Keratinocyte (primary cell): ENCODE results near the gene GATA3. TPM values are rescaled to one million over a fixed set of nuclear protein-coding genes. Genes with fewer than 3 reads are reported as not detected.

Experiments
- DNase-seq: peaks from one replicate; pipeline ENCODE4 v3.0.0-alpha.2; 2011; ENCODE audit warnings: low read depth, missing footprints, low spot score
- FAIRE-seq: peaks from 2 replicates; lab custom pipeline; 2011; peaks lifted over from hg19 to GRCh38; lab: Jason Lieb, UNC
- H2AFZ ChIP-seq: 2 replicates; pipeline ENCODE4 v1.6.0; 2012; ENCODE audit warnings: low read length, control low read depth, inconsistent platforms; ENCODE audit not compliant: control insufficient read depth
- H3K27ac ChIP-seq: 2 replicates; pipeline ENCODE4 v1.5.1; 2011; ENCODE audit warnings: low read length; ENCODE audit not compliant: control insufficient read depth, insufficient read depth
- H3K27me3 ChIP-seq: 3 replicates; pipeline ENCODE4 v1.6.0; 2011; ENCODE audit warnings: low read length; ENCODE audit not compliant: control insufficient read depth, insufficient read depth; ENCODE audit errors: extremely low read depth
- H3K36me3 ChIP-seq, 2 experiments: 2 replicates in 1 of 2; 3 replicates in 1 of 2; pipeline ENCODE4 v1.5.1; 2011; ENCODE audit warnings: low read length in 2 of 2, mild to moderate bottlenecking in 1 of 2; ENCODE audit not compliant: control insufficient read depth in 2 of 2, insufficient read depth in 2 of 2; ENCODE audit errors: extremely low read depth in 1 of 2
- H3K4me1 ChIP-seq: 3 replicates; pipeline ENCODE4 v1.5.1; 2011; ENCODE audit warnings: low read length; ENCODE audit not compliant: control insufficient read depth, insufficient read depth; ENCODE audit errors: extremely low read depth
- H3K4me2 ChIP-seq: 3 replicates; pipeline ENCODE4 v1.6.0; 2011; ENCODE audit warnings: low read depth, low read length; ENCODE audit not compliant: control insufficient read depth, insufficient read depth; ENCODE audit errors: extremely low read depth
- H3K4me3 ChIP-seq, 3 experiments: fragments of 200-600 bp in 1 of 3; sonication (generic) in 1 of 3; 2 replicates in 2 of 3; 3 replicates in 1 of 3; pipeline ENCODE4 v1.5.1; 2011 to 2016; ENCODE audit warnings: low read length in 3 of 3, mild to moderate bottlenecking in 3 of 3, control low read depth in 2 of 3, inconsistent platforms in 1 of 3, low read depth in 1 of 3, mixed read lengths in 1 of 3, mixed run types in 1 of 3, moderate library complexity in 1 of 3; ENCODE audit not compliant: control insufficient read depth in 2 of 3, insufficient read depth in 2 of 3; ENCODE audit errors: extremely low read depth in 1 of 3
- H3K79me2 ChIP-seq: 2 replicates; pipeline ENCODE4 v1.6.0; 2012; ENCODE audit warnings: low read length; ENCODE audit not compliant: control insufficient read depth, insufficient read depth
- H3K9ac ChIP-seq: 3 replicates; pipeline ENCODE4 v1.6.0; 2011; ENCODE audit warnings: low read length; ENCODE audit not compliant: control insufficient read depth, insufficient read depth; ENCODE audit errors: extremely low read depth
- H3K9me1 ChIP-seq: 3 replicates; pipeline ENCODE4 v1.6.0; 2011; ENCODE audit warnings: low read length; ENCODE audit not compliant: control insufficient read depth, insufficient read depth; ENCODE audit errors: extremely low read depth
- H3K9me3 ChIP-seq: 2 replicates; pipeline ENCODE4 v1.5.1; 2012; ENCODE audit warnings: low read depth, low read length; ENCODE audit not compliant: control insufficient read depth
- H4K20me1 ChIP-seq: 3 replicates; pipeline ENCODE4 v1.6.0; 2011; ENCODE audit warnings: low read length; ENCODE audit not compliant: control insufficient read depth, insufficient read depth; ENCODE audit errors: extremely low read depth
- EZH2 ChIP-seq: IDR thresholded peaks from one replicate; pipeline ENCODE4 v1.6.1; 2012; ENCODE audit warnings: inconsistent platforms, mild to moderate bottlenecking, low read length, moderate library complexity
- dilution Hi-C: fragments of 300-500 bp; cut with MboI; formaldehyde crosslinking; loops from one replicate; pipeline ENCODE4 v1.7.0; 2020; ENCODE audit warnings: low sequenced_read_pairs; ENCODE audit not compliant: extremely low pct_ligation_motif_present
- polyA plus RNA-seq, 5 experiments: library from polyadenylated mRNA; depleted of rRNA in 3 of 5; stranded (reverse) in 3 of 5; stranded (forward) in 1 of 5; unstranded in 1 of 5; fragments of >200 nt; gene quantifications; 1 replicate in 1 of 5; 2 replicates in 3 of 5; 3 replicates in 1 of 5; pipeline versions ENCODE4 v1.2.1 to v1.2.3, GENCODE V29; 2011 to 2012; ENCODE audit warnings: missing spikeins in 2 of 5, low read depth in 1 of 5, low replicate concordance in 1 of 5
- TF ChIP-seq, protein P1 (sequence below), 3 experiments: IDR thresholded peaks in 1 of 3; conservative IDR thresholded peaks in 1 of 3; optimal IDR thresholded peaks in 1 of 3; 2 replicates in 2 of 3; 3 replicates in 1 of 3; pipeline versions ENCODE3 to v1.5.1; 2011; ENCODE audit warnings: low read length in 3 of 3, mild to moderate bottlenecking in 3 of 3, moderate library complexity in 2 of 3, control low read depth in 1 of 3, inconsistent platforms in 1 of 3; ENCODE audit not compliant: insufficient read depth in 2 of 3; ENCODE audit errors: extremely low read depth in 1 of 3

The GATA3 gene
- polyA plus RNA-seq, 1 donor (not counting 4 experiments of a cell fraction or from before 2014, with no cell fraction given) = 4.0 TPM

DNA sequence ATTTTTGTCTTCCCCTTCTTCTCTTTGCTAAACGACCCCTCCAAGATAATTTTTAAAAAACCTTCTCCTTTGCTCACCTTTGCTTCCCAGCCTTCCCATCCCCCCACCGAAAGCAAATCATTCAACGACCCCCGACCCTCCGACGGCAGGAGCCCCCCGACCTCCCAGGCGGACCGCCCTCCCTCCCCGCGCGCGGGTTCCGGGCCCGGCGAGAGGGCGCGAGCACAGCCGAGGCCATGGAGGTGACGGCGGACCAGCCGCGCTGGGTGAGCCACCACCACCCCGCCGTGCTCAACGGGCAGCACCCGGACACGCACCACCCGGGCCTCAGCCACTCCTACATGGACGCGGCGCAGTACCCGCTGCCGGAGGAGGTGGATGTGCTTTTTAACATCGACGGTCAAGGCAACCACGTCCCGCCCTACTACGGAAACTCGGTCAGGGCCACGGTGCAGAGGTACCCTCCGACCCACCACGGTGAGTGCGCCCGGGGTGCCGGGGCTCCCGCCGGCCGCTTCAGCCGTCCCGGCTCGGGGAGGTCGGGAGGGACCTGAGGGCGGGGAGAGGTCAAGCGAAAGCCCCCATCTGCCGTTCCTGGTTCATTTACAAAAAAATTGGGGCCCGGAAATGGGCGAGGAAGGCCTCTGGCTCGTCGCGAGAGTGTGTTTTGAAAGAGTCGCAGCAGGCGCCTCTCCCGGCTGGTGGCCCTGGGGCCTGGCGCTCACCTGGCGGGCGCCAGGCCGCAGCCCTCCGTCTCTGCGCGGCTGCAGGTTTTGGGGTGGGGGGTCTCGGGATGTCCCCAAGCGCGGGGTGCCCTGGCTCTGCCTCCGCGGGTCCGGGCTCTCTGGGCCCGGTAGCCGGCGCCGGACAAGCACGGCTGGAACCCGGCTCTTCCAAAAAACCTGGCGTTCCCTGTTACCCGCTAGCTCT is 1.2 kb downstream of the GATA3 start:
- H3K9me1 ChIP-seq = no peaks in the 10 kb centered on the region
- no peak for TF ChIP-seq EZH2
- TF ChIP-seq, protein P1, sequence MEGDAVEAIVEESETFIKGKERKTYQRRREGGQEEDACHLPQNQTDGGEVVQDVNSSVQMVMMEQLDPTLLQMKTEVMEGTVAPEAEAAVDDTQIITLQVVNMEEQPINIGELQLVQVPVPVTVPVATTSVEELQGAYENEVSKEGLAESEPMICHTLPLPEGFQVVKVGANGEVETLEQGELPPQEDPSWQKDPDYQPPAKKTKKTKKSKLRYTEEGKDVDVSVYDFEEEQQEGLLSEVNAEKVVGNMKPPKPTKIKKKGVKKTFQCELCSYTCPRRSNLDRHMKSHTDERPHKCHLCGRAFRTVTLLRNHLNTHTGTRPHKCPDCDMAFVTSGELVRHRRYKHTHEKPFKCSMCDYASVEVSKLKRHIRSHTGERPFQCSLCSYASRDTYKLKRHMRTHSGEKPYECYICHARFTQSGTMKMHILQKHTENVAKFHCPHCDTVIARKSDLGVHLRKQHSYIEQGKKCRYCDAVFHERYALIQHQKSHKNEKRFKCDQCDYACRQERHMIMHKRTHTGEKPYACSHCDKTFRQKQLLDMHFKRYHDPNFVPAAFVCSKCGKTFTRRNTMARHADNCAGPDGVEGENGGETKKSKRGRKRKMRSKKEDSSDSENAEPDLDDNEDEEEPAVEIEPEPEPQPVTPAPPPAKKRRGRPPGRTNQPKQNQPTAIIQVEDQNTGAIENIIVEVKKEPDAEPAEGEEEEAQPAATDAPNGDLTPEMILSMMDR (optimal IDR thresholded peaks at IDR 0.05 in 1 of 3, IDR thresholded peaks at IDR 0.05 in 1 of 3, conservative IDR thresholded peaks at IDR 0.05 in 1 of 3; ENCODE audit: extremely low read depth in 1 of 3, insufficient read depth in 2 of 3, low read length in 3 of 3) = no peak
- peak overlapping the region; percentile 86 for H3K9ac ChIP-seq
- peaks cover 57% of the 10 kb centered on the region for H3K79me2 ChIP-seq
- H3K4me2 ChIP-seq = peak overlapping the region; percentile 95
- peaks cover 6 to 7% of the 10 kb centered on the region in 2 experiments for H3K36me3 ChIP-seq
- no peaks in the 10 kb centered on the region for H3K9me3 ChIP-seq
- peak overlapping the region; percentile 37 for H2AFZ ChIP-seq
- peak overlapping the region; percentile 82 for H3K27ac ChIP-seq
- H3K4me3 ChIP-seq = peak overlapping the region; percentile 82 to 97 (median 87)
- FAIRE-seq (no peak), DNase-seq (no peak)
- peaks cover 33% of the 10 kb centered on the region for H3K4me1 ChIP-seq
- no peaks in the 10 kb centered on the region for H4K20me1 ChIP-seq
- dilution Hi-C loops = no loop called here
- no peaks in the 10 kb centered on the region for H3K27me3 ChIP-seq

DNA sequence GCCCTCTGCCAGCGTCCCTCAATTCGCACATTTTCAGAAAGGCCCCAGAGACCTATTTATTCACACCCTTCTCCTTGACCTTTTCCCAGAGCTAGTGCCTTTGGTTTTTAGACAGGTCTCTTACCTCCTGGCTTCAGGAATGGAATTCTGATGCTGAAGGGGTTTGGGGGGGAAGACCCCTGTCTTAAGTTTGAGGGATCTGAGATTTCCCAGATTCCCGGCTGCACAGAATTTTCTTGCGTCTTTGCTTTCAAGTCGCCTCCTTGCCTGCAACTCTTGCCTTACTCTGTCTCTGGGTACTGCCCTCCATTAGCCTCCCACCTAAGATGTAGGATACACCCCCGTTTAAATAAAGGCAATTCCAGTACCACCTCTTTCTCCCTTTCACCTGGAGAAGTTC is 1.9 kb downstream of the GATA3 start:
- Histone ChIP-seq H3K27me3 (no peaks in the 10 kb centered on the region), H3K79me2 (peaks cover 63% of the 10 kb centered on the region), H3K9me3 (no peaks in the 10 kb centered on the region), H3K4me2 (peak overlapping the region; percentile 95), H3K27ac (peak overlapping the region; percentile 82), H3K4me3 (peak overlapping the region; percentile 82 to 97 (median 87)), H3K9me1 (no peaks in the 10 kb centered on the region), H3K36me3 (peaks cover 6 to 11% of the 10 kb centered on the region in 2 experiments), H4K20me1 (no peaks in the 10 kb centered on the region), H3K9ac (peak overlapping the region; percentile 86), H3K4me1 (peaks cover 40% of the 10 kb centered on the region), H2AFZ (no peak overlapping the region)
- dilution Hi-C loops = no loop called here
- FAIRE-seq = no peak
- no peak for DNase-seq
- TF ChIP-seq, protein P1 (optimal IDR thresholded peaks at IDR 0.05 in 1 of 3, IDR thresholded peaks at IDR 0.05 in 1 of 3, conservative IDR thresholded peaks at IDR 0.05 in 1 of 3; ENCODE audit: extremely low read depth in 1 of 3, insufficient read depth in 2 of 3, low read length in 3 of 3) = no peak
- no peak for TF ChIP-seq EZH2
